Measurements from ENCODE around the gene ADAT3.
A peak's percentile ranks its signal among the peaks of the same experiment; 100 is the strongest.

ADAT3 gene

GRCh38 chr19:1912760-1913505 lies 7.7 kb downstream of the ADAT3 start:
- no peak for DNase-seq (ENCODE audit: low read depth in 2 of 2)

GRCh38 chr19:1913781-1914577 lies 8.8 kb downstream of the ADAT3 start:
- no peak for DNase-seq (ENCODE audit: low read depth in 2 of 2)

- no peak for DNase-seq (ENCODE audit: low read depth in 2 of 2)
Measured at GRCh38 chr19:1914826-1915341, 9.7 kb downstream of the ADAT3 start.

GRCh38 chr19:1917146-1917545 lies 11.9 kb downstream of the ADAT3 start:
- DNase-seq (ENCODE audit: low read depth in 2 of 2), result no peak

- no peak for DNase-seq (ENCODE audit: low read depth in 2 of 2)
Measured at GRCh38 chr19:1917926-1918325, 12.7 kb downstream of the ADAT3 start.

- no peak for DNase-seq (ENCODE audit: low read depth in 2 of 2)
Measured at GRCh38 chr19:1918975-1919374, 13.8 kb downstream of the ADAT3 start.

- DNase-seq (ENCODE audit: low read depth in 2 of 2), result no peak
Measured at GRCh38 chr19:1920644-1921043, 15.4 kb downstream of the ADAT3 start.

- no peak for DNase-seq (ENCODE audit: low read depth in 2 of 2)
Measured at GRCh38 chr19:1921326-1921725, 16.1 kb downstream of the ADAT3 start.

- DNase-seq (ENCODE audit: low read depth in 2 of 2), result no peak
Measured at GRCh38 chr19:1921825-1922224, 16.6 kb downstream of the ADAT3 start.

GRCh38 chr19:1922803-1923202 lies 17.6 kb downstream of the ADAT3 start:
- DNase-seq (ENCODE audit: low read depth in 2 of 2), result no peak

- DNase-seq (ENCODE audit: low read depth in 2 of 2), result no peak
Measured at GRCh38 chr19:1923319-1923718, 18.1 kb downstream of the ADAT3 start.

GRCh38 chr19:1924320-1924961 lies 19.2 kb downstream of the ADAT3 start:
- no peak for DNase-seq (ENCODE audit: low read depth in 2 of 2)

- DNase-seq (ENCODE audit: low read depth in 2 of 2), result no peak
Measured at GRCh38 chr19:1925544-1925943, 20.3 kb downstream of the ADAT3 start.

GRCh38 chr19:1929021-1929742 lies 24.0 kb downstream of the ADAT3 start:
- peak; percentile 61 to 79 for DNase-seq (ENCODE audit: low read depth in 2 of 2)

GRCh38 chr19:1931445-1931844 lies 26.2 kb downstream of the ADAT3 start:
- no peak for DNase-seq (ENCODE audit: low read depth in 2 of 2)

- DNase-seq (ENCODE audit: low read depth in 2 of 2), result no peak
Measured at GRCh38 chr19:1932395-1932794, 27.2 kb downstream of the ADAT3 start.

GRCh38 chr19:1933244-1933643 lies 28.0 kb downstream of the ADAT3 start:
- DNase-seq (ENCODE audit: low read depth in 2 of 2), result no peak

GRCh38 chr19:1933942-1934341 lies 28.7 kb downstream of the ADAT3 start:
- no peak for DNase-seq (ENCODE audit: low read depth in 2 of 2)

- no peak for DNase-seq (ENCODE audit: low read depth in 2 of 2)
Measured at GRCh38 chr19:1935484-1936208, 30.4 kb downstream of the ADAT3 start.

GRCh38 chr19:1936430-1936829 lies 31.2 kb downstream of the ADAT3 start:
- DNase-seq (ENCODE audit: low read depth in 2 of 2), result no peak

Data from stimulated activated CD8-positive, alpha-beta memory T cell treated with anti-CD3 and anti-CD28 coated beads, Interleukin-7, amount 100 ng/mL, for 1 hour (primary cell).